A673 (cell line): Measurements from ENCODE around the gene CRYBG3.

Experiments
- CTCF ChIP-seq: fragments of 300-800, 200-600 bp; sonication (generic); conservative IDR thresholded peaks from 2 replicates; pipeline ENCODE4 v1.5.1; 2017; ENCODE audit warnings: low read depth, mild to moderate bottlenecking, antibody characterized with exemption, low read length, moderate library complexity, mixed read lengths
- EZH2 ChIP-seq: fragments of 200-600 bp; sonication (generic); IDR thresholded peaks from 2 replicates; pipeline ENCODE4 v1.6.1; 2017; ENCODE audit warnings: borderline replicate concordance, low read depth, mild to moderate bottlenecking, mixed read lengths, antibody characterized with exemption, low read length; ENCODE audit not compliant: poor library complexity, severe bottlenecking

- no peak for TF ChIP-seq CTCF
- TF ChIP-seq EZH2: no peak
Observed at GRCh38 chr3:97956051-97956450, 134.2 kb downstream of the CRYBG3 start.
